GM21360 (cell line): ENCODE data around the gene GPRIN3.
"Not testable (repeated sequence)": the region's sequence is repeated elsewhere in the genome, so short reads cannot be mapped to it uniquely, and the experiment has no call there.

Experiments used
- ATAC-seq: cut with Tn5 transposase; IDR thresholded peaks from one replicate; pipeline ENCODE4 v1.9.1; 2021; ENCODE audit warnings: mild to moderate bottlenecking, moderate library complexity; ENCODE audit not compliant: unreplicated experiment

Gene GPRIN3

DNA sequence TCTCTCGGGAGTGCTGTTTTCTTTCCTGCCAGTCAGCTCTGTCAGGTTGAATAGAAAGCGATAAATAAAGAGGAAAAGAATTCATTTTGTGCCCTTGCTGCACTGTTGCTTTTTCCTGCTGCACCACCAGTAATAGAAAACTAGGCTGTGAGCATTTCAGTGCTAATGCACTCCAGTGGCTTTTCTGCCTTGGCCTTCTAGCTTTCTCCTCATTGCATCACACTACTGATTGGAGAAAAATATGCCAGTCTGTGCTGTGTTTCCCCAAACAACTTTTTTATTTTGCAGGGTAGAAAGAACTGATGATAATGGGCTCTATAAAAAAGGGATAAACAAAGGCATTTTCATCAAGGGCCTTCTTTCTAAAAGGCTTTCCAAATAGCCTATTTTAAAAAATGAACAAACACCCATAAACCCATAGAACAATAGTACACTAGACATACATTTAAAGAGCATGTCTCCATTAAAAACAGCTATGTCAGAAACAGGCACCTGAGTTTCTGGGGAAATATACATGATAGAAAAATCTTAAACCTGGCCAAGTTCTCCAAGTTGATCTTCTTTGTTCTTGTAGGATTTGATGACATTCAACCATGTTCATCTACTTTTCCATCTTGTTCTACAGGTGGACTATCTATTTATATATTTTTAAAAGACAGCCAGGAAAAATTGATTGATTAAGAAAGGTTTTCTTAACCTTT, 86.3 kb downstream of the GPRIN3 start:
- ATAC-seq = no peak

DNA sequence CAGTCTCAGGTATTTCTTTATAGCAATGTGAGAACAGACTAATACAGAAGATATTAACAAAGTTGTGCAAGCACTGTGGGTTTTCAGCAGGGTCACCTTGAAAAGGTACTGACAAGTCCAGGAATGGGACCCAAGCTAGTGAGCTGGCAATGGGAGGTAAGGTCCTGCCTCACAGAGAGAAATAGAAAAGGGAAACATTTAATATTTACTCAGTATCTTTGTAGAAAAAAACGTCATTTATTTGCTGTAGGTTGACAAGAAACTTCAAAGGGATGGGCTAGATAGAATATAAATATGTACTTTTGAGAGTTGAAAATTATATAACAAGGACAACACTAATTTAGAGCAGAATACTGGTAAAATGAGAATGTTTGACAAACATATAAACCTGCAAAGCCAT, 89.0 kb downstream of the GPRIN3 start:
- no peak for ATAC-seq

DNA sequence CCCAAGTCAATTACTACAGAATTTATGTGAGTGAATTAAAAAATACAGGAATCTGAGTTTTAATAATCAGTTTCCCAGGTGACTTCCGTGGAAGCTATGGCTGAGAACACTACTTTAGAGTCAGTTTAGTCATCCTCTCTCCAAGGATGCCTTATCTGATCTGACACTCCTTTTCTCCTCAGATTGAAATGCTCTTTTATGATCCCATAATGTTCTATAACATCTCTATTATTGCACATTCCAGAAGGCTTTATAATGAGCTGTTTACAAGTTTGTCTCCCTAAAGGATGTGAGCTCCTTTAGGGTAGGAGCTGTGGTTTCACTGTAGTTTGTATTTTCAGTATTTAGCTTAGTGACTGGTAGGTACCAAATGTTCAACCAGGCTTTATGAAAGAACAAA, 90.0 kb downstream of the GPRIN3 start:
- no peak for ATAC-seq

DNA sequence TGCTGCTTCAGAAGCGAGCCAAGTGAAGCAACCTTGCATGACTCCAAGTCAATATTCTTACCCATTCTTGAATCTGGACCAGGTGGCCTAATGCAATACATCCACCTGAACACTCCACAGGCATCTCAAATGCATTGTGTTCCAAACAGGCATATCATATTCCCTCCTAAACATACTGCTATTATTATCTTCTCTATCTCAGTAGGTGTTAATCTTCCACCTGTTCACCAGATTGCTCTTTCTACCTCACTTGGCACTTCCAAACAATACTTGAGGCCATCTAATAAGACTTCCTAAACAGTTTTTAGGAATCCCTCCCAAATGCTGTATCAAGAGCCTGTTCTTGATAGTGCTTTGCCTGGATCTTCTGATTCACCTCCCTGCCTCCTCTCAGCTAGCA, 90.7 kb downstream of the GPRIN3 start:
- ATAC-seq = no peak

GRCh38 chr4:89216422-89216821, 91.2 kb downstream of the GPRIN3 start:
- ATAC-seq = no peak

DNA sequence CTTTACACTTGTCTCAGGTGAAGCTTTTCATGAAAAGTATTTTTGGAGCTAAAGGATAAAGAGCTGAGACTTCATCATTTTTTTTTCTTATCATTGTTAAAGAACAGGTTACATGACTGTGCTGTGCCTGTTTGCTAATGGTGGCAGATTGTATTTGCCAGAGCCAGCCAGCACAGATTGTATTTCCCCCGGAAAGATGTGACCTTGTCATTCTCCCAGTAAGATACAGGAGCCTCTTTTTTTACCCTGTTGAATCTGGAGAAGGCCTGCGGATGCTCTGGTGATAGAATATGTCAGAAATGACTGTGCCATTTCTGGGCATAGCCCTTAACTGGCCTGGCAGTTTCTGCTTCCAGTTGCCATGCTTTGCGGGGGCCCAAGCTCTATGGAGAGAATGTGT, 91.9 kb downstream of the GPRIN3 start:
- no peak for ATAC-seq

GRCh38 chr4:89214308-89214707, 93.3 kb downstream of the GPRIN3 start:
- no peak for ATAC-seq

- ATAC-seq = no peak
Observed at GRCh38 chr4:89213382-89213701, 94.3 kb downstream of the GPRIN3 start.

DNA sequence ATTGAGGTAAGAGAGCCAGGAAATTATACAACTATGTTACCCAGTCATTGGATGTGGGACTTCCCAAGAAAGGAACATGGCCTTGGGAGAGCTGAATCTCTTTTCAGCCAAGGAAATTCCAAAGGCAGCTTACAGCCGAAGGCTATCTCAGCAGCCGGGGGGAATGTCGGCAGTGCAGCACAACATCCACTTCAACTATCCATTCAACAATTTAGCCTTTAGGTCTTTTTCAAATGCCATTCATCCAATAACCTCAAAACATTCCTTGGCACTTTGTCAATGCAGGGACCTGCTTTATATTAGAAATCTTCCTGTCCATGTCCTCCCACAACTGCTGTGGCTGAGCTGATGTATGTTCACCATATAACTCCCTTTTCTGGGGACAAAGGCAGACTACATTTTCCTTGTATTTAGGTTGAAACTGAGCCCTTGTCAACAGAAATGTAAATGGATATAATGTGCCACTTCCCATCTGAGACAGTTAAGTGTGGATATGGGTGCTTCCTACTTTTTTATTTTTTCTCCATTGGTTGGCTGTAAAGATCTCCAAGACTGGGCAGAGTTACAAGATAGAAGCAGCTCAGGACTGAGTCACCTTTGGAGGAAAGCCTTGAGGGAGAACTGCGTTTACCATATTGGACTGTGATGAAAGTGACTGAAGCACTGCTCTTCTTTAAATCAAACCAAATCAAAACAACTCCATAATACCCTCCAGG, 94.8 kb downstream of the GPRIN3 start:
- no peak for ATAC-seq

DNA sequence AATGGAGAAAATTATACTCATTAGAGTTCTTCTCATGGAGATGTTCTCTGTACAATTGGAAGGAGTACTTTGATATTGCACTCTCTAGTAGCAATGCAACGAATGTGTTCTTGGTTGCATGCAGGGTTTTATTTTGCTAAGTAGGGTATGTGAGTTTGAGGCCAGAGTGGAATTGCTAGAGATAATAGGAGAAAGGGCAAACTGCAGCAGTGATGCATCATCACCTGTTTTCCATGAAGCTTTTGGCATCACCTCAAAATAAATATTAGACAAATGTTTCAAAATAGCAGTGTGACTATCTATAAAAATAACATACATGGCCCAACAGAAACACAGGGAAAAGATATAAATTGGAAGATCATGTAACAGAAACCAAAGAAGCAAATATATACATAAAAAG, 103.0 kb downstream of the GPRIN3 start:
- ATAC-seq = no peak

GRCh38 chr4:89203902-89204301, 103.7 kb downstream of the GPRIN3 start:
- no peak for ATAC-seq

DNA sequence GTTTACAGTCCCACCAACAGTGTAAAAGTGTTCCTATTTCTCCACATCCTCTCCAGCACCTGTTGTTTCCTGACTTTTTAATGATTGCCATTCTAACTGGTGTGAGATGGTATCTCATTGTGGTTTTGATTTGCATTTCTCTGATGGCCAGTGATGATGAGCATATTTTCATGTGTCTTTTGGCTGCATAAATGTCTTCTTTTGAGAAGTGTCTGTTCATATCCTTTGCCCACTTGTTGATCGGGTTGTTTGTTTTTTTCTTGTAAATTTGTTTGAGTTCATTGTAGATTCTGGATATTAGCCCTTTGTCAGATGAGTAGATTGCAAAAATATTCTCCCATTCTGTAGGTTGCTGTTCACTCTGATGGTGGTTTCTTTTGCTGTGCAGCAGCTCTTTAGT, 108.2 kb downstream of the GPRIN3 start:
- ATAC-seq = not testable (repeated sequence)

- ATAC-seq = no peak
Observed at GRCh38 chr4:89197920-89198319, 109.7 kb downstream of the GPRIN3 start.

DNA sequence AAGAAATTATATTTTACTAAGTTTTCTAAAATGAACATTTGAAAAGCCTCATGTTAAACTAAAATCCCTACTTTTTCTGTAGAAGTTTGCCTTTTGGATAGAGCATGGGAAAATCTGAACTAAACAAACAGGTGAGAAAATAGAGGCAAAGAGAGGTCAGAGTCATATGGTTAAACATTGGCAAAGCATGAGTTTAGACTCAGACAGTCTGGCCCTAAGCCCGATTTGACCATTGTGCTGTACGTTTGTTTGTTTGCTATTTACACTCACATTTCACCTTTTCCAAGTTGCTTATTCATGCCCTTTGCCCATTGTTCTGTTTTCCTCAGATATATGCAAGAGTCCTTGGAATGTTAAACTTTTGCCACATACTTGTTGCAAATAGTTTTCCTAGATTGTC, 110.9 kb downstream of the GPRIN3 start:
- ATAC-seq = no peak

- ATAC-seq = no peak
Observed at GRCh38 chr4:89196056-89196674, 111.4 kb downstream of the GPRIN3 start.

- no peak for ATAC-seq
Observed at GRCh38 chr4:89193843-89194242, 113.8 kb downstream of the GPRIN3 start.
